ENCODE data around the gene BTBD10. TPM values are rescaled to one million over a fixed set of nuclear protein-coding genes. Genes with fewer than 3 reads are reported as not detected.

The BTBD10 gene
- total RNA-seq, 2 donors from 2014 or later, result 24.5 to 36.7 TPM

GRCh38 chr11:13367115-13367514 lies 95.9 kb downstream of the BTBD10 start:
- Histone ChIP-seq H3K4me1 (ENCODE audit: control insufficient read depth in 1 of 2, low read depth in 2 of 2) (no peaks in the 10 kb centered on the region), H3K27ac (no peak overlapping the region), H3K9me3 (no peaks in the 10 kb centered on the region), H3K27me3 (replicated peaks; ENCODE audit: insufficient read depth) (no peaks in the 10 kb centered on the region), H3K36me3 (peaks cover 53% of the 10 kb centered on the region), H3K4me3 (no peak overlapping the region)
- ATAC-seq (ENCODE audit: insufficient number of reproducible peaks, low FRiP score, low read depth), result no peak
- TF ChIP-seq, protein P1, sequence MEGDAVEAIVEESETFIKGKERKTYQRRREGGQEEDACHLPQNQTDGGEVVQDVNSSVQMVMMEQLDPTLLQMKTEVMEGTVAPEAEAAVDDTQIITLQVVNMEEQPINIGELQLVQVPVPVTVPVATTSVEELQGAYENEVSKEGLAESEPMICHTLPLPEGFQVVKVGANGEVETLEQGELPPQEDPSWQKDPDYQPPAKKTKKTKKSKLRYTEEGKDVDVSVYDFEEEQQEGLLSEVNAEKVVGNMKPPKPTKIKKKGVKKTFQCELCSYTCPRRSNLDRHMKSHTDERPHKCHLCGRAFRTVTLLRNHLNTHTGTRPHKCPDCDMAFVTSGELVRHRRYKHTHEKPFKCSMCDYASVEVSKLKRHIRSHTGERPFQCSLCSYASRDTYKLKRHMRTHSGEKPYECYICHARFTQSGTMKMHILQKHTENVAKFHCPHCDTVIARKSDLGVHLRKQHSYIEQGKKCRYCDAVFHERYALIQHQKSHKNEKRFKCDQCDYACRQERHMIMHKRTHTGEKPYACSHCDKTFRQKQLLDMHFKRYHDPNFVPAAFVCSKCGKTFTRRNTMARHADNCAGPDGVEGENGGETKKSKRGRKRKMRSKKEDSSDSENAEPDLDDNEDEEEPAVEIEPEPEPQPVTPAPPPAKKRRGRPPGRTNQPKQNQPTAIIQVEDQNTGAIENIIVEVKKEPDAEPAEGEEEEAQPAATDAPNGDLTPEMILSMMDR (IDR thresholded peaks at IDR 0.05), result no peak
- DNase-seq (ENCODE audit: low spot score), result no peak

GRCh38 chr11:13366266-13367026 lies 96.6 kb downstream of the BTBD10 start:
- Histone ChIP-seq H3K4me3 (no peak overlapping the region), H3K36me3 (peaks cover 46% of the 10 kb centered on the region)
- ATAC-seq (ENCODE audit: insufficient number of reproducible peaks, low FRiP score, low read depth), result no peak

GRCh38 chr11:13364388-13364787 lies 98.6 kb downstream of the BTBD10 start:
- H3K27ac ChIP-seq, result no peak overlapping the region
- H3K4me3 ChIP-seq, result no peak overlapping the region
- DNase-seq (ENCODE audit: low spot score) (no peak), ATAC-seq (ENCODE audit: insufficient number of reproducible peaks, low FRiP score, low read depth) (no peak)
- TF ChIP-seq, protein P1 (IDR thresholded peaks at IDR 0.05), result no peak
- peaks cover 33% of the 10 kb centered on the region for H3K36me3 ChIP-seq
- no peaks in the 10 kb centered on the region for H3K27me3 ChIP-seq (replicated peaks; ENCODE audit: insufficient read depth)
- H3K9me3 ChIP-seq, result no peaks in the 10 kb centered on the region
- no peaks in the 10 kb centered on the region for H3K4me1 ChIP-seq (ENCODE audit: control insufficient read depth in 1 of 2, low read depth in 2 of 2)

More at GRCh38 chr11:13366266-13367026, 96.6 kb downstream of the BTBD10 start:
- TF ChIP-seq, protein P1 (IDR thresholded peaks at IDR 0.05), result no peak
- H3K27me3 ChIP-seq (replicated peaks; ENCODE audit: insufficient read depth), result no peaks in the 10 kb centered on the region
- no peaks in the 10 kb centered on the region for H3K9me3 ChIP-seq
- no peak for DNase-seq (ENCODE audit: low spot score)
- no peak overlapping the region for H3K27ac ChIP-seq
- H3K4me1 ChIP-seq (ENCODE audit: control insufficient read depth in 1 of 2, low read depth in 2 of 2), result no peaks in the 10 kb centered on the region

- H3K27ac ChIP-seq, result no peak overlapping the region
- DNase-seq (ENCODE audit: low spot score), result no peak
- ATAC-seq (ENCODE audit: insufficient number of reproducible peaks, low FRiP score, low read depth), result no peak
- TF ChIP-seq, protein P1 (IDR thresholded peaks at IDR 0.05), result no peak
- no peaks in the 10 kb centered on the region for H3K9me3 ChIP-seq
- H3K27me3 ChIP-seq (replicated peaks; ENCODE audit: insufficient read depth), result no peaks in the 10 kb centered on the region
- H3K36me3 ChIP-seq, result peaks cover 40% of the 10 kb centered on the region
- no peaks in the 10 kb centered on the region for H3K4me1 ChIP-seq (ENCODE audit: control insufficient read depth in 1 of 2, low read depth in 2 of 2)
- no peak overlapping the region for H3K4me3 ChIP-seq
Observed at GRCh38 chr11:13362596-13363109, 100.4 kb downstream of the BTBD10 start.

- H3K27ac ChIP-seq, result no peak overlapping the region
- TF ChIP-seq, protein P1 (IDR thresholded peaks at IDR 0.05), result no peak
- no peak overlapping the region for H3K4me3 ChIP-seq
- H3K9me3 ChIP-seq, result no peaks in the 10 kb centered on the region
- ATAC-seq (ENCODE audit: insufficient number of reproducible peaks, low FRiP score, low read depth) (no peak), DNase-seq (ENCODE audit: low spot score) (no peak)
- no peaks in the 10 kb centered on the region for H3K4me1 ChIP-seq (ENCODE audit: control insufficient read depth in 1 of 2, low read depth in 2 of 2)
- H3K36me3 ChIP-seq, result peaks cover 38% of the 10 kb centered on the region
- H3K27me3 ChIP-seq (replicated peaks; ENCODE audit: insufficient read depth), result no peaks in the 10 kb centered on the region
Observed at GRCh38 chr11:13358596-13359270, 104.3 kb downstream of the BTBD10 start.
